Brain pericyte (primary cell): ENCODE data around the gene SH3RF3.

Experiments used
- DNase-seq: peaks from one replicate; pipeline ENCODE4 v3.0.0-alpha.2; 2012; ENCODE audit warnings: low read depth, low spot score

The SH3RF3 gene

GRCh38 chr2:109392816-109393661, 264.0 kb downstream of the SH3RF3 start:
- no peak for DNase-seq

DNA sequence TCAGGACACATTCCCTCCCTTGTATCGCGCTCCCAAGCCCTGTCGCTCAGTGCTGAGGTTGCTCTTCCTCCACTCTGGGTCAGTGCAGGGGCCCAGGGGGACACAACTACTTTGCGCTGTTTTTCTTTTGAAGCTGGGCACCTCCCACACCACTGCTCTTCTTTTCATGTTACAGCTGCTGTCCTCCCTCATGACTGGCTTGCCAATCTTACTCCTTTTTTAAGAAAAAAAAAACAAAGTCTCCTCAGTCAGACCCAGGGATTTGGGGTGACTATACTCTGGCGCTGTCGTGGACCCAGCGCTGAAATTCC, 264.6 kb downstream of the SH3RF3 start:
- no peak for DNase-seq

DNA sequence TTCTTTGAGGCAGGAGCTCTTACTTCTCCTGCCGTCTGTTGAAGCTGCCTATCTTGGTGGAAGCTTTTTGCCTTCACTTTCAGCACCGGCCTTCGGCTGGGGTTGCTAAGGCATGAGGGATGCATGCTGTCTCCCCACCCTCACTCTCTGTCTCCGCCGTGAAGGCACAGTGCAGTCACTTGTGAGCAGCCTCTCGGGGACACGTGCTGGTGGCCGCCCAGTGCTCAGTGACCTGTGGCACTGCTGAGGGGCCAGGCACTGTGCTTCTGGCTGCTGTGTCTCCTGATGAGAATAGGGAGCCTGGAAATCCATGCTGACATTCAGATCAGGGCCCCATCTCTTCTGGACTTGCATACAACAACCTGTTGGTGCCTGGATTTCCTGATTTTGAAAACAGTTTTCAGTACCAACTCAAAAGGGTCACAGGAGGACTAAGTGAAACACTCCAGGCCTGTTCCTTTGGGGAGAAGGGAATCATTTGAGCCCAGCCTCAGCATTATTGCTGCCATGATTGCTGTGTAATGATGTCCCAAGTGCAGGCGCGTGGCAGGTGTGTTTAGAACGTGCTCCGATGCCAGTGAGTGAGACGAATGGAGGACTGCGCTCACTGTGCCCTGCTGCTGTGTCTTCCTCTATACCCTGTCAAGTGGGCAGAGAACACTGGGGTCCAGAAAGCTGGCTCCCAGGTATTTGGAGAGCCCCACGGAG, 266.6 kb downstream of the SH3RF3 start:
- no peak for DNase-seq

GRCh38 chr2:109396202-109397180, 267.5 kb downstream of the SH3RF3 start:
- DNase-seq = no peak

- no peak for DNase-seq
Observed at GRCh38 chr2:109397893-109398292, 268.9 kb downstream of the SH3RF3 start.

DNA sequence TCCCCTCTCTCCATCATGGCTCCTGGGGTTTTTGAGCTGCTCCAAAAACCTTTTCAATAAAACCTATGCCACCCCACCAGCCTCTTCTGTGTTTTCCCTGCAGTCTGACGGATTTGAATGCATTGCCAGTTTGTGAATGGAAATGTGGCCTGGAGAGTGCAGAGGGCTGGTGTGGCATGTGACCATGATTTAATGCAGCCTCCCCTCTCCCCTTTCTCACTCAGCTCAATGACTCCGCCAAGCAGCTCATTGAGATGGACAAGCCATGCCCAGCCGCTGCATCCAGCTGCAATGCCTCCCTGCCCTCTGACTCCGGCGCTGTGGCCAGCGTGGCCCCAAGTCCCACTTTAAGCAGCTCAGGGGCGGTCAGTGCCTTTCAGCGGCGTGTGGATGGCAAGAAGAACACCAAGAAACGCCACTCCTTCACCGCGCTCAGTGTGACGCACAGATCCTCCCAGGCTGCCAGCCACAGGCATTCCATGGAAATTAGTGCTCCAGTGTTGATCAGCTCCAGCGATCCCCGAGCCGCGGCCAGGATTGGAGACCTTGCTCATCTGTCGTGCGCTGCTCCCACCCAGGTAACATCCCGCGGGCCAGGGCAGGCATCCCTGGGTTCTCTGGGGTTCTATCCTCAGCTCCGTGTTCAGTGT, 269.5 kb downstream of the SH3RF3 start:
- no peak for DNase-seq

DNA sequence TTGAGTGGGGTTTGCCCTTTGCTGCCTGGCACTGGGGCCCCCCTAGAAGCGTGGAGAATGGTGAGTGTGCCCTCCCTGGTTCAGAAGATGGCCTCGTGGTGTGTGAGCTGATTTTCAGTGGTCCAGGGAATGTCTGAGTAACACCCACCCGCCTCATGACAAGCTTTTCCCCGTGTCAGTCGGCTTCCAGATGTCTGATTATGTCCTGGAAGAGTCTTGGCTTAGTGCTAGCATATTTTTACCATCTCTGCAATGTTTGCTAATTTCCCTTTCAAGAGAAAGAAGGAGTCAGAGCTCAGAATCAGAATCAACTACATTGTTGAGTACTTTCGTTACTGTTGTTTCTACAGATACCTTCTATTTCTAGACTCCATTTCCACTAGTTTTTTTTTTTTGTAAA, 270.1 kb downstream of the SH3RF3 start:
- DNase-seq = no peak

DNA sequence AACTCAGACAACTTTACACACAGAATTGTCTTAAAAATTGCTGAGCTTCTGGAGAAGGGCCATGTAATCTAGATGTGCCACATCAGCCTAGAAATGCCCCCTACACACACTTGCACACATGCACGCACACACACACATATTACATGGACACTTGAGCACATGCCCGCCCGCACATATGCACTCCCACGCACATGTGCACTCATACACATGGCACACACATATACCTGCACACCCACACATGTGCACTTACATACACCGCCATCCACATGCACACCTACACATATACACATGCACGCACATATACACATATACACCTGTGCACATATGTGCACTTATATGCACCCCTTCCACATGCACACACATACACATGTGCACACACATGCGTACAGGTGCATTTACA, 271.1 kb downstream of the SH3RF3 start:
- DNase-seq = no peak

GRCh38 chr2:109401370-109401769, 272.4 kb downstream of the SH3RF3 start:
- DNase-seq = no peak

GRCh38 chr2:109402180-109402579, 273.2 kb downstream of the SH3RF3 start:
- no peak for DNase-seq

GRCh38 chr2:109402980-109403840, 274.2 kb downstream of the SH3RF3 start:
- no peak for DNase-seq

DNA sequence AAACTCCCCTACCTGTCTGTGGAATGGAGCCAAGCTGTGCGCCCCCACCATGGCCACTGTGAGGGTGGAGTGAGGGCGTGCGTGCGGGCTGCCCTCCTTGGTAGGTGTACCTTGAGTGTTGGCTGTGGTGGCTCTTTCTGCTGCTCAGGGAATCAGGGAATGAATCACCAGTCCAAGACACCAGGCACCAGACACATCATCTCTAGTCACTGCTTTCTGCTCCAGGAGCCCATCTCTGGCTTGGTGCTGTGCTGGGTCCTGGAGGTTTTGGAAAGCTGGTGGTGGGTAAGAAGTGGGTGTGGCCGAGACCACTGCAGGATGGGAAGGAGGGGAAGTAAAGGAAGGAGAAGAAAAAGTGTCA, 274.8 kb downstream of the SH3RF3 start:
- no peak for DNase-seq

DNA sequence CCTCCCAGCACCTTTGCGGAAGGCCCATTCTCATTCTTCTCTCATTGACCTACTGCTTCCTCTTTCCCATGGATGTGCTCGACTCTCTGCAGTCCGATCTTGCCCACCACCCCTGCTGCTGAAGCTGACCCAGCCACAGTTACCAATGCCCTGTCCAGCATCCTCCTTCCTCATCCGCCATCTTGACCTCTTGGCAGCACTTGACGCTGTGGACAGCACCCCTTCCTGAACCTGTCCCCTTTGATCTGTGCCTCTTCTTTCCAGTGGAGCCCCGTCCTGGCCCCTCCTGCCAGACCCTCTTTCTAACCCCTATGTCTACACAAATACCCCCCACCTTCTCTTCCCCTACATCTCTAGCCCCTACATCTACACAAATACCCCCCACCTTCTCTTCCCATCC, 275.7 kb downstream of the SH3RF3 start:
- no peak for DNase-seq

GRCh38 chr2:109405873-109406272, 276.9 kb downstream of the SH3RF3 start:
- DNase-seq = no peak

DNA sequence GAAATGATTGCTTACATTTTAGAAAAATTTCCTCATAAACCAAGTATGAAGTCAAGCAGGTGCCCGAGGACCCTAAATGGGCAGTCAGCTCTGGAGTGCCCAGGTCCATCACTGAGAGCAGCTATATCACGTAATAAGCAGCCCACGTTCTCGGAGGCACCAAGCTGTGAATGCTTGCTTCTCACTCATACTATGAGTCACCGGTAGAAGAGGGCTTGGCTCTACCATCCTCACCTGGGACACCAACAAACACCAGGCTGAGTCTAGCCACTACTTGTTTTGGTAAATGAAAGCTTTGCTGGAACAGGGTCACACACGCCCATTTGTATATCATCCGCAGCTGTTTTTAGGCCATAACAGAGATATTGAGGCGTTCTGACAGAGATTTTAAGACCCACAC, 277.3 kb downstream of the SH3RF3 start:
- no peak for DNase-seq

DNA sequence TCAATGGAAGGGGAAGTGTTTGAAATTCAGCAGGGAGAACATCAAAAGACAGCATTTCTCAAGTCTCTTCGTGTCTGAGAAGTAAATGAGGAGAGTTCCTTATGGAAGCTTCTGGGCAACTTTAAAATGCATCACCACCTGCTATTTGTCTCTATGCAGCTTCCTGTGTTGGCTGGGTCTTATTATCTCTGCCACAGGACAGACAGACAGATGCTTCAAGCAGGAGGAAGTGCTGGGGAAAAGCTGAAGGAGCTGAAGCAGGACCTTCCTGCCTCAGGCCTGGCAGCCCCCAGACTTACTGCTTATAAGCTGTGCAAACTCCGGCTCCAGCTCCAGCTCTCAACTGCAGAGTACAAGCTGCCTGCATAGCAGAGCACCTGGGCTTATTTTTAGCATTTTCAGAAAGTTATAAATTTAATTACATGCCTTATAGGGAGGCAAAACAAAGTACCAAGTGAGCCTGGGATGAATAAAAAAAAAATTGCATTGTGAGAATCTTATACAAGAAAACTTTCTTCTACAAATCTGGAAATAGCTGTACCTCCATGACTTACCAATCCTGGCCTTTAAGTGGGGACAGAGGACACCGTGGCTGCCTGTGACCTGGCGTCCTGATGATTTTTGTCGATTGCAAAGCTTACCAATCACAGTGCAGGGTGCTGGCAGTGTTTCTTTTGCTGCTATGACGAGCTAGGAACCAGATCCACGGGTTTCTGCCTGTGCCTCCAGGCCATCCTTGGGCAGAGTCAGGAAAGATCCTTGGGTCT, 278.5 kb downstream of the SH3RF3 start:
- DNase-seq = no peak

- DNase-seq = no peak
Observed at GRCh38 chr2:109408043-109408335, 279.0 kb downstream of the SH3RF3 start.

- DNase-seq = no peak
Observed at GRCh38 chr2:109409321-109410038, 280.5 kb downstream of the SH3RF3 start.

- DNase-seq = no peak
Observed at GRCh38 chr2:109410039-109410815, 281.2 kb downstream of the SH3RF3 start.
